HG03066 (cell line): ENCODE results near the gene PWWP2B.

Experiments used
- ATAC-seq: cut with Tn5 transposase; IDR thresholded peaks from one replicate; pipeline ENCODE4 v1.9.1; 2021; ENCODE audit warnings: low read depth; ENCODE audit not compliant: unreplicated experiment

The PWWP2B gene

DNA sequence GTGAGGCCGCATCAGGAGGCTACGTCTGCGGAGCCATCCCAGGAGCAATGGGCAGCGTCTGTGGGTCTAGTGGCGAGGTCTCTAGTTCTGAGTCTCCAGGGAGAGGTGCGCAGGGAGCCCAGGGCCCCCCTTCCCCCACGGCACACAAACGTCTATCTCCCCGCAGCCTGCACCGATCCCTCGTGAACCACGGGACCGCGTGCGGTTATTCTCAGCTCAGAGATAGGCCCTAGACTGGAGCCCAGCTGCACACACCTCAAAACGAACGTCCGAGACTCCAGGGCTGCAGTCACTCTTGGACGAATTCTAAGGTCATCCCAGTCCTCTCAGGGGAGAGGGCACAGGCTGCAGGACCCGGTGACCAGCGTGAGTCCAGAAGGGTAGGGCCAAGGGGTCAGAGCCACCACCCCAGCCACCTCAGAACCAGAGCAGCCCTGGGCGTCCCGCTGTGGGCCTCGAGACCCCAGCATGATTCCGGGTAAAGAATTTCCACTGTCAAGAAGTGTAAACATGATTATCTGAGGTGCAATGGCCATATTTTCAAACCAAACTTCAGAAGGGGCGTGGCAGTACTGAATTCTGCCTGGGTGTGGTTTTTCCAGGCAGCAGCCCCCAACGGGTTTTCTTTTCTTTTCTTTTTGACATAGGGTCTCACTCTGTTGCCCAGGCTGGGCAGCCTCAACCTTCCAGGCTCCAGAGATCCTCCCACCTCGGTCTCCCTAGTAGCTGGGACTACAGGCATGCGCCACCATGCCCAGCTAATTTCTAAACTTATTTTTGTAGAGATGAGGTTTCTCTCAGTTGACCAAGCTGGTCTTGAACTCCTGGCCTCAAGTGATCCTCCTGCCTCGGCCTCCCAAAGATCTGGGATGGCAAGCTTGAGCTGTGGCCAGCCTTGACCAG lies 57.5 kb downstream of the PWWP2B start:
- no peak for ATAC-seq

DNA sequence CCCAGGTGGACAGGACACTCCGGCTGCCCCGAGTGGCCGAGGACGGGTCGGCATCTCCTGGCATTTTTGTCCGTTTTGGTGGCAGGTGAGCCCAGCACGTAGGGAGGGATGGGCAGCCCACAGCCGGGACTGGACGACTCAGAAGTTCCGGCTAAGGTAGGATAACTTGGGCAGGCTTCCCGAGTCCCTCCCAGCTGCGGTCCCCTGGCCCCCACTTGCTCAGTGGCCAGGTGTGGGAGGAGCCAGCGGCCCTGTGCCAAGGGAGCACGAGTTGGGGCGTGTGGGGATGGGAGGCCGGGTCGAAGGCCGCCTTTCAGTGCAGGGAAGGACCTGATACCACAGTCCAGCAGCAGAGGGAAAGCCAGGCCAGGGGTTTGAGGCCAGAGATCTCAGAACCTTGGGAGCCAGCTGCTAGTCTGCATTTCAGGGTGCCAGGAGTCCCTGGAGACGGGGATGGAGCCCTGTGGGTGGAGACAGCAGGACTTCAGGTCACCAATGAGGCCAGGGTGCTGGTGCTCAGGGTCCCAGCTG lies 58.5 kb downstream of the PWWP2B start:
- ATAC-seq = no peak

DNA sequence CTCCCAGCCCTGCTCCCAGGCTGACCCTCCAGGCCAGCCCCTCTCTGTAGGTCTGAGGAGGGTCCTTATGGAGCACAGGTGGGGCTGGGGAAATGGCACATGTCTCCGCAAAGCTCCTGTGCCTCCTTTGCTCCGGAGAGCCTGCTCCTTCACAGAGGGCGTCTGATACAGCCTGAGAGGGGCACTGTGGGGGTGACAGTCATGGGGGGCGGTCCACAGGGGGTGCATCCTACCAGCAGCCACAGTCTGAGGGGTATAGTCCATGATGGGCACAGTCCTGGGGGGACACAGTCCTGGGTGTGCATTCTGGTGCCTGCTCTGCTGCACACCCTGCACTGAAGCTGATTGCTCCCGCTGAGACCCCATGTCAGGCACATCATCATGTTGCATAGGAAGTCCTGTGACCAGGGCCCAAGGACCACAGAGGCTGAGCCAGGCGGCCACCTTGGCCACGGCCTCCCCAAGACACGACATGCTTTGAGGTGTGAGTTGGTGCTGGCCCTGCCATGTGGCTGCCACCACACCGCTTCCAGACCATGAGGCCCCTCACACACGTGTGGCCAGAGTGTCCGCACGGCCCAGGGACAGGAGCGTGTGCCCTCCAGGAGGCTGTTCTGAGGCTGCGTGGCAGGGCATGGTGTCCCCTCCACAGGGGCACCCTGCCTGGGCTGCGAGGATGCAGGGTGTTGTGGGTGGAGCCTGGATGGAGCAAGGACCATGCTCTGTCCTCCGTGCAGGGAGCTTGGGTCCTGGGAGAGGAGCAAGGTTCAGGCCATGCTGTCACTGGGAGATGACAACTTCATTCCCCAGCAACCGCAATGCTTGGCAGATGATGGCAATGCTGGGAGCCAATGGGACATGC lies 59.2 kb downstream of the PWWP2B start:
- no peak for ATAC-seq

DNA sequence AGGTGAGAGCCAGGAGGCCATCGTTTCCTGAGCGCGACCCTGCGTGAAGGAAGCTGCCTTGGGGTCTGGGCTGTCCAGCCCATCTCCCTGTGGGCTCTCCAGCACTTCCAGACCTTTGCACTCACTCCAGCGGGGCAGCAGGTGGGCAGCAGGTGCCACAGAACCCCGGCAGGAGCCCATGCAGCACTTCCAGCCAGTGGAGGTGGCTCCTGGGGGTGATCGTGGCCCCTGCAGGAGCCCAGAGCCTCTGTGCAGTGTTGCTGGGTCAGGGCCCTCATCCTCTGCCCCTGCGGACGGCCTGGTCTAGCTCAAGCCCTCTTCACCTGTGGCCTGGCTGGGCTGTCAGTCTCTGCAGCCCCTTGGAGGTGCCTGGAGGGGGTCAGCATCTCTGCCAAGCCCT lies 59.9 kb downstream of the PWWP2B start:
- no peak for ATAC-seq

DNA sequence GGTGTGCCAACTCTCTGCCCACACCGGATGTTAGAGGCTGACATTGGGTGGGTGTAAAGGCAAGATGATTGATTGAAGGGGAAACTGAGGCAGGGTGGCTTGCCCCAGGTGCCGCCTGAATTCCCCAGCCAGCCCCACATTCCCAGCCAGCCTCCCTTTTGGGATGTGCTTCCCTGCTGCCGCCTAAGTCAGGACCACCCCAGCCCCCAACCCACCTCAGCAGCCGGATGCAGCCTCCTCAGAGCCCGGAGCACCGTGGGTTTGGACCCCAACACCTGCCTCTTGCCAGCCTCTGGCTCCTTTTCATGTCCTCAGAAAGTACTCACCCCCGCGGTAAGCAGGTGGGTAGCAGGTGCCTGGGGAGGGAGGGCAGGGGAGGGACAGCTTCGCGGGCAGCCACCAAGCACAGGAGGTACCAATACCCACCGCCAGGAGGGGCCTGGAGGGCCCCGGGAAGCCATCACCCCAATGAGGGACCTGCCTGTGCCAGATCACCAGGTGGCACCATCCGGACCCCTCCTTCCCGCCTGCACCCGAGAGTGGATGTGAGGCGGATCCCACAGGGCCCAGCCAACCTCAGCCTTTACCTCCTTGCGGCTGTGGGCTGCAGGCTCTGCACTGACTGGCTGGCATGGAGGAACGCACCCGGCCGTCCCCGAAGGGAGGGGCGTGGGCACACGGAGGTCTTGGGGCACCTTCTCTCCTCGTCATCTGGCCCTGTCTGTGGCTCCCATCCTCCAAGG lies 60.5 kb downstream of the PWWP2B start:
- no peak for ATAC-seq

DNA sequence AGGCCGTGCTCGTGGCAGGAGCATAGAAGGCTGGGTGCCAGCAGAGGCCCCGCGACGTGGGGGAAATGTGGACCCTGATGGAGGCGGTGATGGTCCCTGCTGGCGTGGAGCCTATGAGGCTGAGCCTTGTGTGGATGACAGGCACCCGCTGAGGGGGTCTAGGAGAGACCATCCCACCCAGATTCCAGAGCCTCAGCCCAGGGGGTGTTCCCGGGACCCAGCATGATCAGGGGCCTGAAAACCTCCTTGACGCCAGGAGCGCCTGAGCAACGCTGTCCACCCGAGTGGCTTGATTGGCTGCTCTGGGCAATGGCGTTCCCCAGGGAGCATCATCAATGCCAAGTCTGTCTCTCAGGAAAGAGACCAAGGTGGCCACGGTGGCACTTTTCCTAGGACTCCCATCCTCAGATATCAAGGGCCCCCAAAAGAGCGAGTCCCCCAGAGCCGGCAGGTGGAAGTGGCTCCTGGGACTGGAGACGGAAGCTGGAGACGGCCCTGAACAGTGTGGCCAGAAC lies 61.1 kb downstream of the PWWP2B start:
- ATAC-seq = no peak

DNA sequence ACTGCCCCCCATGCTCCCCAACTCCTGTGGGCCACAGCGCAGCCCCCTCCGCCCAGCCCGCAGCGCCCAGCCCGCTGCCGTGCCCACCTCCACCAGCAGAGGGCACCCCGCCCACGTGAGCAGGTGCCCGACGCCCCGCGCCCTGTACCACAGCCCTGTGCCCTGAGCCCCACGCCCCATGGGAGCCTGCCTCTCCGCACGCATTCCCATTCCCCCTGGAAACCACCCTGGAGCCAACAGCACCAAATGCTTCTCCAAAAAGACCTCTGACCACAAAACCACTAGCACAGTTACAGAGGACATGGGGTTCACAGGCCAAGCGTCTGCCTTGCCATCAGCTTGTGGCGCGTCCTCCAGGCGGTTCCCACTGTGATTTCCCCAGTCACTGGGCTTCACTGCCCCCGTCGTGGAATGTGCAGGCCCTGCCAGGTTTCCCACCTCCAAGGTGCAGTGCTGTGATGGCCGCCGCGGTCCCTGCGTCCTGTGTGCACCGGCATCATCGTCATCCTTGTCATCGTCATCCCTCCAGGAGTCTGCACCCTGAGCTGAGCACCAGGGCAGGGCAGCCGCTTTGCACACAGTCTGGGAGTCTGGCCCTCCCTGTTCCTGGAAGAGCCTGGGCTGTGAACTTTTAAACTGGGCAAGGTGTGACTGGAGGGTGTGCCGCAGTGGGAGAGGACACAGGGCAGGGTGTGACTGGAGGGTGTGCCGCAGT lies 61.7 kb downstream of the PWWP2B start:
- ATAC-seq = no peak

DNA sequence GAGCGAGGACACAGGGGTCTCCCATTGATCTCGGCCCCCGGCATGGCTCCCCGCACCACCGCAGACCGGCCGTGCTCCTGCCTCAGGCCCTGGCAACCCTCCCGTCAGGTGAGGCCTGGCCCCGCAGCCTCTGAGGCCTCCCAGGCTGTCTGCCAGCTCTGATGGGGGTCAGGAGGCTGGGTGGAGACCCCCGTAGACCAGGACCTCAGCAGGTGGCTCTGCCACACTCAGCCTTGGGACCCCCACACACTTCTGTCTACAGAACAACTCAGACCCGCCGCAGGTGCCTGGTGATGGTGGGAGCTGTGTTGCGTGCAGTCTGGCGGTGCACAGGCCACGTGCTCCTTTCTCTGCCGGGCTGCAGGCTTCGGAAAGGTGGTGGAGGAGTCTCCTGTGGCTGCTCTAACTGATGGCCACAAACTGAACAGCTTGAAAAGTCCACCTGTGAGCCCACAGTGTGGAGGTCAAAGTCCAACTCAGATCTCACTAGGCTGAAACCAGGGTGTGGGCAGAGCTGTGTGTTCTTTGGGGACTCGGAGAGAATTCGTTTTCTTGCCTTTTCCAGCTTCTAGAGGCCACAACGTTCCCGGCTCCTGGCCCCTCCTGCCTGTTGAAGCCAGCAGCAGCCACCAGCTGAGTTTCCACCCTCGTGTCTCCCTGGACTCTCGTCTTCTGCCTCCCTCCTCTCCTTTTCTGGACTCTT lies 62.5 kb downstream of the PWWP2B start:
- no peak for ATAC-seq

DNA sequence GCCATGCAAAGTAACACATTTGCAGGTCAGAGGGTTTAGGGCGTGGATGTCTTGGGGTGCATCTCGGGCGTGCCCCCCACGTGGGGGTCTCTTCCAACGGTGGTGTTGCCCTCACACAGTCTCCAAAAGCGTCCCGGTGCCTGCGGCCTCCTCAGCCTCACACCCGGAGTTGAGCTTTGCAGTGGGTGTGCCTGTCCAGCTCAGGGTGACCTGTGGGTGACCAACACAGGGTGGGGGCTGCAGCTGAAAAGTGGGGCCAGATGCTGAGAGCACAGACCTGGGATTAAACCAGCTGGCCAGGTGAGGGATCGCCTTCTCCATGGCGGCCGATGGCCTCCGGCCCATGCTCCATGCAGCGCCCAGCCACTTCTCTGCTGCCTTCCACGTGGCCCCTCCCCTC lies 63.1 kb downstream of the PWWP2B start:
- no peak for ATAC-seq

DNA sequence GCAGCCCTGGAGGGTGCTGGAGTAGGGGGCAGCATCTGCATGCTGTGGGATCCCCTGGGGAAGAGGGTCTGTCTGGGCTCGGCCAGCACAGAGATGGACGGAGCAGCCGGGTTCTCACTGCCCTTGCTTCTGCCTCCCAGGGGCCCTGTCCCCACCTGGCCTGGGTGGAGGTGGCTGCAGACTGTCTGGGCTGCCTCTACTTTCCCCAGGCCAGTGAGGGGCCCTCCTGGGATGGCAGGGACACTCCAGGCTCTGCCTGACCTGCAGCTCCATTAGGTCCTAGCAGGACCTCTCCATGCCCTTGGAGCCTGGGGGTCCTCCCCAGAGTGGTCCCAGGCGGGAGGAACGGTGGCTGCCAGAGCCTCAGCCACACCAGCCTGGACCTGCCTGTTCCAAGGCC lies 63.7 kb downstream of the PWWP2B start:
- ATAC-seq = no peak

DNA sequence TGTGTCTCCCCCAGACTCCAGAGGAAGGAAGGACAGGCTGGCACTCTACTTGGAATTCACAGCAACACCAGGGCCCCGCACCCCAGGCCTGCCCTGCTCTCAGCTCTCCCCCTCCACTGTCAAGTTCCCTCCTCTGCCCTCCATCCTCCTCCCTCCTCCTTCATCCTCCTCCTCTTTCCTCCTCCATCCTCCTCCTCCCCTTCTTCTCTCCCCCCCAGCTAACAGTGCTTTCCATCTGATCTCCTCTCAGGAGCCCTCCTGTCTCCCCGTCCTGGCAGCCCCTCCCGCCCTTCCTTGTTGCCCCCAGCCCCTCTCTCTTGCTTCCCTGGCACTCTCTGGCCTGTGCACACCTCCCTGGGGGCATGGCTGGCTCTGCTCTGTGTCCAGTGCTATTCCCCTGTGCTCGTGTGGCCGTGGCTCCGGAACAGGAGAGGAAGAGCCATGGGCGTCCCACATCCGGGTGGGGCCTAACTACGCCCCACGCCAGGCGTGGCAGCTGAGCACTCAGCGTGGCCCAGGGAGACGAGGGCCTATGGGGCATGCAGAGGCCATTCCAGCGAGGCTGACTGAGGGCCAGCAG lies 64.2 kb downstream of the PWWP2B start:
- no peak for ATAC-seq

DNA sequence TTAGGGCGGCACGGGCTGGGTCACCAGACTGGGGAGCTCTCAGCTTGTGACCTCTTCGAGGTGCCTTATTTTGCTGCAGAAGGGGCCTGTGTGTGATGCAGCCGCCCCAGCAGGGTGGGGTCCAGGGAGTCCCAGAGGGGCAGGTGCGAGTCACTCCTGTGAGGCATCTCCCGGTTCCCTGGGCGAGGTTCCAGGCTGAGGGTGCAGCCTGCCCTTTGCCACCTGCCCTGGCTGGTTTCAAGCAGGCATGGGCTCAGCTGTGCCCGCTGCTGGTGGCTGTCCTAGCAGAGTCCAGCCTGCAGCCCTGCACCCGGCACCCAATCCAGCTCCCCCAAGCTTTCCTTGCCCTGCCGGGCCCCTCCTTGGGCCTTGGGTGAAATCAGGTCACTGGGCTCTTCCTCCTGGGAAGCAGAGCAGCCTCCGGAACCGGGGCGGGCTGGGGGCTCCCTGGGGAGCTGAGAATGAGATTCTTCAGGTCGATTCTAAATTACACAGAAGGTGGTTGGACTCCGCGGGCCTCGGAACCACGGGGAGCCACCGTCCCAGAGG lies 64.8 kb downstream of the PWWP2B start:
- ATAC-seq = no peak

DNA sequence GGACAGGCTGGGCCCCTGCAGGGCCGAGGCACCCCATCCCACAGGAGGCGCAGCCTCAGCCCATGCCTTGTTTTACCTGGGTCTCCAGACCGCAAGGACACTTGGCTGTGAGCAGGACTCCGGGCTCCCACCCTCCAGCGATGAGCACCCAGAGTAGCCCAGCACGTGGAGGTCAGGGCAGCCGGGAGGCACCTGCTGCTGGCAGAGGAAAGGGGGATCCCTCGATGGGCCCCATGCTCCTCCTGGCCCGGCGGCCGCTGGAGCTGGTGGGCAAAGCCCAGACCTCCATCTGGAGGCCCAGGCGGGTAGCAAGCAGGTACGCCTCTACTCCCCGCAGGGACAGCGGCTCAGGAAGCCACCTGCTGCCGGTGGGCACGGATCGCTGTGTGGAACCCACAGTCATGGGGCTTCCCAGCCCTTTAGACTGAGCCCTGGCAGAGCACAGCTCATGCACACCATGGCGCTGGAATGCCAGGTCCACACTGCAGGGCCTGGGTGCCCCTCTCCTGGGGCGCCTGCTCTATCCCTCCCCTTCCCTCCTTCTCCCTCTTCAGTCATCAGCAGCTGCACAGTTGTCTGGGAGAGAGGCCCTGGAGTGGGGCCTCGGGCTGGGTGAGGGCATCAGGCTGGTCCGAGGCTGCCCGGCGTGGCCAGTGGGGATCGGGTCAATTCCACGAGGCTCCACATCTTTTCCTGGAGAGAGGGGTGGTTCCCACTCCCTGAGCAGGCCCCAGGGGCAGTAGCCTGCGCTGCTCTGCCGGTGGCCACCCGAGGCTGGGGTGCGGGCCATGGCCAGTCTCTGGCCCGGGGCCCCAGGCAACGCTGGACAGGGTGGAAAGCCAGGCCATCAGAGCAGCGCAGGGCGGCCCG lies 65.7 kb downstream of the PWWP2B start:
- ATAC-seq = no peak

DNA sequence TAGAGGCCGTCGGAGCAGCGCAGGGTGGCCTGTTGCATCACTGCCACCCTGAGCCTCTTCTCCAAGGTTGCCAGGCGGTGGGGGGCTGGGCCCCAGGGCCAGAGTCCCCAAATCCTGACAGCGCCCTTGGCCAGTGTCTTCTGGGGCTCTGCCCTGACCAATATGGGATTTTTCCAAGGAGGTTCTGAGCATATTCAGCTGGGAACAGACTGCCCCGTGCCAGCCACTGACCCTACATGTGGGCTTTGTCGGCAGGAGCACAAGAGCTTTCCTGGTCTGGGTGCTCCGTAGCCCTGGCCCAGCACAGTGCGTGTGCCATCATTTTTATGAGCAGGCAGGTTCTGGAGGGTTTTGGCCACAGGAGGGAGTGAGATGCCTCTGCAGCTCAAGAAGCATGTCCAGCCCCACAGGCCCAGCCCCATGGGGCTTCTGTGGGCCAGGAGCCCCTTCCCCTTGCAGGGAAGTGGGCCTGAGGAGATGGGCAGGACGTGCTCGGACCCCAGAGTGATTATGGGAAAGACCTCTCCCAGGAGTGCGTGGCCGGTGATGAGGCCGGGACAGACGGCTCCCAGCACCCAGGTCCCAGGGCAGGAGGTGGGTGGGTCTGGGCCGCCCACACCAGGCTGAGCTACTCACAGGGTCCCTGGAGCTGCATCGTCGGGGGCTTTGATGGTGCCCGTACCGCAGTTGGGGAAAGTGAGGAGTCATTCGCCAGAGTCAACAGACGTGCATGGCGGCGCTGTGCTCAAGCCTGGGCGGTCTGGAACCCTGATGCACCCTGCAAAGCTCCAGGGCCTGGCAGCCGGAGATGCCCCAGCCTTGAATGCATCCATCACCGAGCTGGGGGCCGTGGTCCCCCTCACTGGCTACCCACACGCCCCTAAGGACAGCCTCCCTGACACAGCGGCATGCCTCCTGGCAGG lies 66.6 kb downstream of the PWWP2B start:
- no peak for ATAC-seq

DNA sequence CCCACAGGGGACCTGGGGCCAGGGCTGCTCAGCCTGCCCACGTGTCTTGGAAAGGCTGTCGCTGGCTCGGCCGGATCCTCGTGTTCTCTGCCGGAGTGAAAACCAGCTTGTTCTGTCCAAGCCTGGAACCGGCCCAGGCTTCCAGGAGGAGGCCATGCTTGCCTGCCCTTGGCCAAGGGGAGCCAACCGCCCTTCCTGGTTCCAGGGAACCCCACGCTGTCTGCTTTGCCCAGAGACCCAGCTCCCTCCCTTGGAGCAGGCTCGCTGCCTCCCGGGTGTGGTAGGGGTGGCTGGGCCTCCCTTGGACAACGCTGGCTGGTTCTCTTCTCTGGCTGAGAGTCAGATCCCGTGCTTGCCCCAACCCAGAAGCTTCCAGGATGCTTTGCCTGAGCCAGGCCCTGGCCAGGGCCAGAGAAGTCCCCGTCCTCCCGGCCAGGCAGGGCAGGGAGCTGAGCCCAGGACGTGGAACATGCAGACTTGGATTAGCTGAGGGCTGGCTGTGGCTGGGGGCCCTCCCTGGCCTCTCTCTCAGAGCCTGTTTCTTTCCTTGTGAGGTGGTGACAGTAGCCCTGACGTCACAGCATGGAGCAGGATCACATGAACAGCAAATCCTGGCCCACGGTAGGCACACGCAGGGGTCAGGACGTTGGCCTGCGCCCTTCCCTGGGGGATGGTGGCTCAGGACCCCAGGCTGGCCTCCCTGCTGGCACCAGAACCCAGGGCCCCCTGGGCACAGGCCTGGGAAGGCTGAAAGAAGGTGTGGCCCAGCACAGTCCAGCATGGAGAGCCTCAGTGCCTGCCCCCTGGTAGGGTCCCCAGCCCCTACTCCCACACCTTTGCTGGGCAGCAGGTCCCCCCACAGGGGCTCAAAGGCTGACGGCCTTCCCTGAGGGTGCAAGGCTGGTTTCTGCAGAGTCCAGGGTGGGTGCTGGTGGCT lies 67.5 kb downstream of the PWWP2B start:
- no peak for ATAC-seq
